ENCODE results near the gene RPL10.
A peak's percentile ranks its signal among the peaks of the same experiment; 100 is the strongest.

The RPL10 gene

DNA sequence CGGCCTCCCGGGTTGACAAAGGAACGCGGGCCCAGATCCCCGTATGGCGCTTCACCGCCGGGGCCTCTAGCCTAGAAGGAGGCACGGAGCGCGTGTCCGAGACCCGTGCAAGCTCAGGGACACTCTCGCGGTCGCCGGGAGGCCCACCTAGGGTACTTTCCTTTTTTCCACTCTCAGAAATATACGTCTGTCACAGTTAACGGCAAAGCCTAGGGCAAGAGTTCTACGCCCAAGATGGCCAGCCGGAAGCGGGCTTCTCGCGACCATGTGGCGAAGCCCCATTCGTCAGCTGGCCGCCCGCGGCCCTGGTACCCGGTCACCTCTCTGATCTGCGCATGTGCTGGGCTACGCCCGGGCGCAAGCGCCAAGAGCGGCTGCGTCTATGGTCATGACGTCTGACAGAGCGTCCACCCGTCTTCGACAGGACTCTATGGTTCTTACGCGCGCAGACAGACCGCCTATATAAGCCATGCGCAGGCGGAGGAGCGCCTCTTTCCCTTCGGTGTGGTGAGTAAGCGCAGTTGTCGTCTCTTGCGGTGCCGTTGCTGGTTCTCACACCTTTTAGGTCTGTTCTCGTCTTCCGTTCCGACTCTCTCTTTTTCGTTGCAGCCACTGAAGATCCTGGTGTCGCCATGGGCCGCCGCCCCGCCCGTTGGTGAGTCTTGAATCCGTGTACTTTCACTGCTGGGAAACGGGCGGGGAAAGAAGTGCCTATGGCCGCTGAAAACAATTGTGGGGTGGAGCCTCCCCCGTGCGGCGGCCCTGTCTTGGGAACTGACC lies at the start of gene RPL10:
Gene RPL10, plus strand, starts transcription at position 490 of the 780 bp plus-strand sequence. Its CDS starts 143 bp downstream, at position 633.
- DNase-seq = peak; percentile 72

DNA sequence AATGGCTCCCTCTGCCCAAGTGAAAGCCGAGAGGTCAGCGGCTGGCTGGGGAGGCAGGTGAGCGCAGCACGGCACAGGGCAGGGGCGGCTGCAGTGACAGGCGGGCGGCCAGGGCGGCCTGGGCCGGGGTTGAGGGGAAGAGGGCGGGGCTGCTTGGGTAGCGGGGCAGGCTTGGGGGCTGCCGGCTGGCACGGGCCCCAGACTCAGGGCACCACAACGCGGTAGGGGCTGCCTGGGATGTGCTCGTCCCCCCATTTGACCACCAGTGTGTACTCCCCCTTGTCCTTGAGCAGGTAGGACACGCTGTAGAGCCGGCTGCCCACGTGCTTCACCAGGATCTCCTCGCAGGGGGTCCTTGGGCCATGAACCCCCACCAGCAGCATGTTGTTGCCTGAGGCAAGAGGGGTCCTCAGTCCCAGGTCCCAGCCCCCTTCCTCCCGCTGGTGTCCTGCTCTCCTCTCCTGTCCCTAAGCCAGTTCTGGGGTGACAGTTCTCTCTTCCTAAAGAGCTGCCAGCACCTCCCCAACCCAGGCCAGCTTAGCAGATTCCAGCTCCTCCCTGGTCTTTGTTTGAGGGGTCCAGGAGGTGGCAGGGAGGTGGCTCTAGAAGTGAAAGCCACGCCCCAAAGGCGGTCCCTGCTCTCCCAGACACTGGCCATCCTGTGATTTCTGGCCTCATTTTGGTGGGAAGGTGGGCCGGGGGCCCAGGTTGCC lies 49.4 kb upstream of the RPL10 start:
- DNase-seq = no peak

DNA sequence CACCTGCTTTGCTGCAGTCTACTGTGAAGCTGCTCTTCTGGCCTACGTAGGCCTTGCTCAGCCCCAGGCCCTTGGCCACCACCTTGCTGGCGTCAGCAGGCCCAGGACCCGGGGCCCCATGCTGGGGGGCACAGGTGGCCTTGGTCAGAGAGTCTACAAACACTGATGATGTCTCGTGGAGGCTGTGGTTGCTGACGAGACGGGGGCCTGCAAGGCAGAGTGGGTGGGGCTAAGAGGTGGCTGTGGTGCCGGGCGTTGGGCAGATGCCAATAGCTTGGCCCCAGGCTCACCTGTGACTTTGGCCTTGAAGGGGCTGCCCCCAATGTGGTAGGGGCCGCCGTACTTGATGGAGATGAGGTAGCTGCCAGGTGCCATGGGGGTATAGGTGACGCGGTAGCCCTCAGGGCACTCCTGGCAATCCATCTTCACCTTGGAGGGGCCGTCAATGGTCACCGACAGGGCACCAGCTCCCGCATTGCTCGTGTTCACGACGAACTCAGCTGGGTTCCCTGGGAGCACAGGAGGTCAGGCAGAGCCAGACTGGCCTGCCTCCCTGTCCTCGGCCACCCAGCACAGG lies 48.7 kb upstream of the RPL10 start:
- no peak for DNase-seq

DNA sequence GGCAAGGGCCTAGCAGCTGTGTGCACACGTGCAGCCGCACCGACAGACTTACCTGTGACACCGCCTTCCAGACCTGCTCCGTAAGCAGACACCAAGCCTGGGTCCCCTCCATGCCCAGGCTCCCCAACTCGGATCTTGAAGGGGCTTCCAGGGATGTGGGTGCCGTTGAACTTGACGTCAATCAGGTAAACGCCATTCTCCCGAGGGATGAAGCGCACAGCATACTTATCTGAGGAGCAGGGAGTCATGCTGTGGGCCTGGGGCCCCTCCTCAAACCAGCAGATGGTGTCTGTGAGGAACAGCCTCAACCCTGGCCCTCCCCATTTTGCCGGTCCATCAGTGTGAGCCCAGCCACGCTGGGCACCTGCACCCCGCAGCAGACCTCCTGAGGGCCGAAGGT lies 48.2 kb upstream of the RPL10 start:
- no peak for DNase-seq

DNA sequence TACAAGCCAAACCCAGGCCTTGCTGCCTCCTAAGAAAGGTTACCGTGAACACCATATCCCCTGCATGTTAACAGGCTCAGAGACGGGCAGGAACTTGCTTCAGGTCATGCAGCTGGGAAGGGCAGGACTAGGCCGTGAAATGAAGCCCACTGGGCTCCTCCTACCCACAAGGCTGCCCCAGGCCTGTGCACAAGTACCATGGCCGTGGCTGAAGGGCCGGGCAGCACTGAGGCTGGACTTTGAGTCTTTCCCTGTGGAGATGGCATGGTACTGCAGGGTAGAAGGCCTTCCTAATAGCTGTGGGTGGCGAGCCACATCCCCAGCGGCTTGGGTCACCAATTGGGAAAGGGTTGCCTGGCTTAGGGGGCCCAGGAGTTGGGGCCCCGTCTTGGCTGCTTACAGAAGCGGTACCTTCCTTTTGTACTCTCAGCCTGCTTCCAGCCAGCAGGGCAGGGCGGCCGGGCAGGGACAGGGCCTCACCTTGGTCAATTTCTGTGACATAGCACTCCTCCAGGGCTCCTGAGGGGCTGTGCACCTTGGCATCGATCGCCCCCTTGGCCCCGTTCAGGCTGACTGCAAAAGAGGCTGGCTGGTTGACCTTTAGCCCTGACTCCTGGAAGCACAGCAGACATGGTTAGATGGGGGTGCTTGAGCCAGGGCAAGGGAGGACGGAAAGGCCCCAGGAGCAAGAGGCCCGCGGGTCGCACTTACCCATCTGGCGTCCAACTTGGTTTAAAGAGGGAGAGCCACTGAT lies 47.6 kb upstream of the RPL10 start:
- DNase-seq = no peak

DNA sequence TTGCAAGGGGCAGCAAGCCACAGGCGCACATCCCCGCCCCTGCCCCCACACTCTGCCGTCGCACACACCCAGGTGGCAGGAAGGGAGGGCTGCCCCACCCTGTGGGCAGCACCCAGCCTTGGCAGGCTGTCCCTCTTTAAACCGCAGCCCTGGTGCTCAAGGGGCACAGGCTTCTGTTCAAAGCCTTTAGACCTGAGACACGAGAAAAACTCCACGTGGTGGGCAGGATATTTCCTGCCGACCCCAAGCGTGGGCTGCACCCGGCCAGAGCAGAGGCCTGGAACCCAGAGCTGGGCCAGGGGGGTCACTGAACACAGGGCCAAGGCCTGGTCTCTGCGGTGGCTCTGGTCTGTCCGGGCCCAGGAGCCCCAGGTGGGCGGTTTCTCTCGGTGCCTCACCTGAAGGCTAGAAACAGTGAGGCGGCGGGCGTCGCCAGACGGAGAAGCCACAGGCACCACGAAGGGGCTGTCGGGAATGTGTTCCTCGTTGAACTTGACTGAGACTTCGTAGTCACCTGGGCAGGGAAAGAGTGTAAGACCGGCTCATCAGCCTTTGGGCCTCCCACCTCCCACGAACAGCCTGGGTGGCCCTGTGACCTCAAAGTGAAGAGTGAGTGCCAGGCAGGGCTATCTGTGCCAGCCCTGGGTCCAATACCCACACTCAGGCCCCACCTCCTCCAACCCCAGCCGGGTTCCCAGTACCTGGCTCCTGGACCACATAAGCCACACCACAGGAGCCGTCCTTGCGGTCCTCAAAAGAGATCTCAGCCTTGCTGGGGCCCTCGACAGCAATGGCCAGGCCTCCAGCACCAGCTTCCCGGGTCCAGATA lies 46.8 kb upstream of the RPL10 start:
- DNase-seq = no peak

DNA sequence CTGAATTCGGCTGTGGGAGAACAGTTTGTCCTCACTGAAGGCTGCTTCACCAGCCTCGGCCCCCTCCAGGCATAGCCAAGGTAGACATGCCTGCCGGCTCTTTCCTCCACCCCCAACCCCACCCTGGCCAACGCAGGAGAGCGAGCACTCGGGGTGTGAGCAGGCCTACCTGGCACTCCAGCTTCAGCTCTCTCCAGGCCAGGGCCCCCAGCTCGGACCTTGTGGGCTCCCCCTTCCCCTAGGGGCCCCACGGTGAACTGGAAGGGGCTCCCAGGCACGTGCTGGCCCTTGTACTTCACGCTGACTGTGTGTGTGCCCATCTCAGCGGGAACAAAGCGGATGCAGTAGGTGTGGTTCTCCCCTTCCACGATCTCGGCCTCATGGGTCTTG lies 46.2 kb upstream of the RPL10 start:
- no peak for DNase-seq

DNA sequence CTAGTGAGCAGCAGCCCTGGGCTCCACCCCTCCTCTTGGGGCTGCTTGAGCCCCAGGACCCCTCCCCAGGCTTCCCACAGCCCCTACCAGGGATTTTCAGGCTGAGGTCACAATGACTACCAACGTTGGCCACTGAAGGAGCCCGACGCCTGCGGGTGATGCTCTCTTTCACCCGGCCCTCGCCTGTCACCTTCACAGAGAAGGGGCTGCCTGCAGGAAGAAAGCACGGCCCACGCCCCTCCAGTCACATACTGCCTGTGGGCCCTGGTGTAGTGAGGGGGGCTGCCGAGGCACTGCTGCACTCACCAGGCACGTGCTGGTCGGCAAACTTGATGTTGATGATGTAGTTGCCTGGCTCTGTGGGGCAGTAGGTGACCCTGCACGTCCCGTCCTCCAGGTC lies 45.7 kb upstream of the RPL10 start:
- DNase-seq = no peak

DNA sequence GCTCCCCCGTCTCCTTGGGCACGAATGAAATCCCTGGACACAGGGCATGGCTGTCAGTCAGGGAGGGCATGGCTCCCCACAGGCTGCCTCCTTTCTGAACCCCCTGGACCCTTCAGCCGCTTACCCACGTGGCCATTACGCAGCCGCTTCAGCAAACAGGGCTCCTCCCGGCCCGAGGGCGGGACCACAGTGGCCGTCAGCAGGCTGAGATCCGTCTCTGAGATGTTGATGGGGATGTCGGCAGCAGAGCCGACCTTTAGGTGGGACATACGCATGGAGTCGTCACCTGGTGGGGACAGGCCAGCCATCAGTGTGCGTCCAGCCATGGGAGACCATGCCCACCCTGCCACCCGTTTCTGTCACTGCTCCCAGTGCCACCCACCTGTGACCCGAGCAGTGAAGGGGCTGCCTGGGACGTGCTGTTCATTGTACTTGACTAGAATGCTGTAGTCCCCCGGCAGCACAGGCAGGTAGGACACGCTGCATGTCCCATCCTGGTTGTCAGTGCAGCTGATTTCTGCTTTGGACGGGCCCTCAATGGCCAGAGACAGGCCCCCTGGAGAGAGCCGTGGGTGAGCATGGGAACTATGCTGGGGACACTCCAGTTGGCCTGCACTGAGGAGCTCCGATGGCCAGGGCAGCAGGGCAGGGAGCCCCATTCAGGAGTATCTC lies 44.9 kb upstream of the RPL10 start:
- no peak for DNase-seq

DNA sequence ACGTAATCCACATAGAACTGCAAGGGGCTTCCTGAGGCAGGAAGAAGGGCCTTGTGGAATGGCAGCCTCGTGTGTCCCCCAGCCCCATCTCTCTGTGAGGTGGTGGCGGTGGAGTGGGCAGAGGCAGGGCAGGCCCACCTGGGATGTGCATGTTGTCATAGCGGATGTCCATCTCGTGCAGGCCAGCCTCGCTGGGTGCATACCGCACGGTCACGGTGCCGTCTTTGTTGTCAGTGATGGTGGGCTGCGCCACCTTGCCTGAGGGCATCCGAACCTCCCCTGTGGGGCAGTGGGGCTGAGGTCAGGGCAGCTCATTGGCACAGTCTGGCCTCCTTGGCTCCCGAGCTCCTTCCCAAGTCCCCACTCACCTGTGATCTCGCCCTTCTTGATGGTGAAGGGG lies 44.2 kb upstream of the RPL10 start:
- no peak for DNase-seq

DNA sequence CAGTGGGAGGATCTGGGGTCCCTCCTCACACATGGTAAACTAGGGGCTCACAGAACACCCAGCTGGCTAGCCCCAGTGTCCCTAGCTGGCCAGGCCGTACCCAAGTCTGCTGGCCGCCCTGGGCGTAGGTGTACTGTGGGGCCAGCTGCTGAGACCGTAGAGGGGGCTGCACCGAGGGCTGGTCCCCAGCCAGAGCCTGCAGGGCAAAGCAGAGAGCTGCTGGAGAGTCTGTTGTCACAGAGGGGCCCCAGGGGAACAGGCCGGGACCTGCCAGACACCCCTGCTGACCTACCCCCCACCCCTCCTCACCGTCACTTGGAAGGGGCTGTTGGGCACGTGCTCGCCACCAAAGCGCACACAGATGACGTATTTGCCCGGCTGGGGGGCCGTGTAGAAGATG lies 43.7 kb upstream of the RPL10 start:
- no peak for DNase-seq

DNA sequence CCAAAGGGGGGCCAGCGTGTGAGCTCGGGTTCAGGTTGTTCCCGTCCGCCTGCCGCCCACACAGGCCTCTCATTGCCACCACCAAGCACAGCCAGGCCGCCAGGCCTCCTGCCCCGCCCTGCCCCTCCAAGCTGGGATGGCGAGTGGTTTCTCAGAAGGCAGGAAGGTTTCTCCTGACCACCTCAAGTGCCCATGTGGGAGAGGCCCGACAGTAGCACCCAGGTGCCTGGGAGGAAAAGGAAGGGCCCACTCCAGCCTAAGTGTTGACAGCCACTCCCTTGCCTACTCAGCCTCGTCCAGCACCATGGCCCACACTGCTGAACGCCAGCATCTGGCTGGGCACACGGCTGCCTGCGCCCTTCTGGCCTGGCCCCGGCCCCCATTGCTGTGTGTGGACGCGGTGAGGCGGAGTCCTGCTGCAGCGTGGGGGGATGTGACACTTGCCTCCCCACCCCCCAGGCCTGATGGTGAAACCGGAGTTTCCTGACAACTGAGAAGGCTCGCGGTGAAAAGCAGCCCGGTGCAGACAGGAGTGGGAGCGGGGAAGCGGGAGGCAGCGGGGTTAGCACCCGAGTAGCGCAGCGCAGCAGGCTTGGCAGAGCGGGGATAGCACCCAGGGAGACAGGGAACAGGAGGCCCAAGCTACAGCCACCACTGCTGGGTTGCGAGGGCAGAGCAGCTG lies 42.9 kb upstream of the RPL10 start:
- DNase-seq = no peak

DNA sequence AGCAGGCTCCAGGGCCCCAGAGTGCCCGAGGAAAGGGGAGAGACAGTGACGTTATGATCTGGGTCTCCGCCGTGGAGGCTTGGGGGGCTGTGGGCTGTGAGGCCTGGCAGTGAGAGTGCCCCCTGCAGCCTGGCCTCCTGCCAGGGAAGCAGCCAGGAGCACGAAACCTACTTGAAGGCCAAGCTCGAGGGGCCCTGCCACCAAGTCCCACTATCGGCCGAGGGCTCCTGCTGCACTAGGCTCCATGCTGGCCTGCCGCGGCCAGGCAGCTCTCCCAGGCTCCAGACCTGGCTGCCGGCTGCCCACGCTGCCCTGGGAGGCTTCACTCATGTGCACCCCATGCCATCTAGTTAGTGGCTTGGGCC lies 42.4 kb upstream of the RPL10 start:
- no peak for DNase-seq

DNA sequence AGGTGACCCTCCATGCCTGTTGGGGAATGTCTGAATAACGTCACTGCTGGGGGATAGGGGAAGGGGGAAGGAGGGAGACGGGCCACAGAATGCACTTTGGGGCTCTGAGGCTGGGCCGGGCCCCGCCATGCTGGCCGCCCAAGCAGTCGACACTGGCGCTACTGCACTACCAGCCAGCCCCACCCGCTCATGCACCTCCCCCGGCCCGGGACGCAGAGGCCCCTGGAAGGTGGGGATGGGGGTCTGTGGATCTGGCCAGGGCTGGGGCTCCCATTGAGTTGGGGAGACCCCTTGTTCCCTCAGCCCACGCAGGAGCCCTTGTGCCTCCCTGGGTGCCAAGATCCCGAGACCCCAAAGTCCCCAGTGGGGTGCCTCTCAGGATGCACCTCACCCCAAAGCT lies 41.6 kb upstream of the RPL10 start:
- DNase-seq = no peak

DNA sequence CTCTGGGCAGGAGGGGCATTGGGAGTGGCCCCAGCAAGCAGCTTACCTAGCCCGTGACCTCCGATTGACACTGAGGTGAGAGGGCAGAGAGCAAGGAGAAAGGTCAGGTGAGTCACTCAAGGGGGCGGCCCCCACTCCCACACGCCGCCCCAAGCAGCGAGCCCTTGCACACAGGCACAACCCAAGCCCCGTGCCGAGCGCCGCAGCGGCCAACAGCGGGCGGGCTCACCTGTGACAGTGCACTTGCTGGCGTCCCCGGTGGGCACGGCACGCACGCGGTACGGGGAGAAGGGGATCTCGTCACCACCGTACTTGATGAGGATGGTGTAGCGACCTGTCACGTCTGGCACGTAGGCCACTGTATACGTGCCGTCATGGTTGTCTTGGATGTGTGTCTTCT lies 41.0 kb upstream of the RPL10 start:
- DNase-seq = no peak

DNA sequence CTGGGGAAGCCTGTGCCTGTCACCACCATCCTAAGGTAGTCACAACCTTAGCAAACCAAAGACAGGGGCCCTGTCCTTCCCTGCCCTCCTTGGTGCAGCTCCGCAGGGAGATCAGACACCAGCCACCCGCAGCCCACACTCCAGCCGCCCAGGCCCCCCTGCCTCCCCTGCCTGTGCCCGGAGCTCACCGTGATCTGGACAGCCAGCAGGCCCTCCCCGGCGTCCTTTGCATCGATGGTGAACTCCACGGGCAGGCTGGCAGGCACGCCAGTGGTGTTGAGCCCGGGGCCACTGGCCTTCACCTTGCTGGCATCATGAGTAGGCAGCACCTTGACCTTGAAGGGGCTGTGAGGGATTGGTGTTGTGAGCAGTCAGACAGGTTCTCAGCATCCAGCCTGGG lies 40.2 kb upstream of the RPL10 start:
- no peak for DNase-seq

DNA sequence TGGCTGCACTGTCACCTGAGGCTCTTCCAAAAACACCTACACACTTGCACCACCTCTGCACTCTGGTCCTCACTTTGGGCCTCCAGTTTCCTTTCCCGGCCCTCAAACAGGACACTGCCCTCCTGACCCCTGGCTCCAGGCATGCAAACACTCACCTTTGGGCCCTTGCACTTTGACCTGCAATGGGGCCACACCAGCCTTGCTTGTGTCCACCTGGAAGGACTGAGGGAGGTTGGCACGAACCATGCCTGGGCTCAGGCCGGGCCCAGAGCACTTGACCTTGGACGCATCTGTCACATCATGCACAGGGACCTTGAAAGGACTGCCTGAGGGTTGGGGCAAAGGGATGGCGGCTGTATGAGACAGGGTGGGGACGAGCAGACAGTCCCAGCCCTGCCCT lies 39.3 kb upstream of the RPL10 start:
- no peak for DNase-seq

DNA sequence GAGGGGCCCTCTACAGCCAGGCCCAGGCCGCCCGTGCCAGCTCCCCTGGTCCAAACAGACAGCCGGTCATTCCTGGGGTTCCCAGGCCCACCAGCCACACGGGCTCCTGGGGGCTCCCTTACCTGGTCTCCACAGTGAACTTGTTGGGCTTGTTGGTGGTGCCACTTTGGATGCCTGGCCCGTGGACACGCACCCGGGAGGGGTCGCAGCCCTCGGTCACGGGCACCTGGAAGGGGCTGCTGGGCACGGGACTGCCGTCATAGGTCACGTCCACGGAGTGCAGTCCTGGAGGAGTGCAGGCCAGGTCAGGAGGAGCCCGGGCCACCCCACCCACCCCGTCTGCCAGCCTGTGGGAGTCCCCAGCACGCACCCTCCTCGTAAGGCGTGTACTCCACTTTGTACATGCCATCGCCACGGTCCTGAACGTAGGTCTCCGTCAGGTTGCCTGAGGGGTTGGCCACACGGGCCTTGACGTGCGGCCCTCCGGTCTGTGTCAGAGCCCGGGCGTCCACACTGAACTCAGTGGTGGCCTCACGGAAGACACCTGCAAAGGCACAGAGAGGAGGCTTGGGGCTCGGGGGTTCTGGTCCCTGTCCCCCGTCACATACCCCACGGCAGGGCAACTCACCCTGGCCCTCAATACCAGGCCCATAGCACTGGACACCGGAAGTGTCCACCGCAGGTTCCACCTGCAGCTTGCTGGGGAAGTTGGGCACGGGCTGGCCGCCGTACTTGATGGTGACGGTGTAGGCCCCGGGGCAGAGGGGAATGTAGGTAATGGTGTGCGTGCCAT lies 38.6 kb upstream of the RPL10 start:
- no peak for DNase-seq

DNA sequence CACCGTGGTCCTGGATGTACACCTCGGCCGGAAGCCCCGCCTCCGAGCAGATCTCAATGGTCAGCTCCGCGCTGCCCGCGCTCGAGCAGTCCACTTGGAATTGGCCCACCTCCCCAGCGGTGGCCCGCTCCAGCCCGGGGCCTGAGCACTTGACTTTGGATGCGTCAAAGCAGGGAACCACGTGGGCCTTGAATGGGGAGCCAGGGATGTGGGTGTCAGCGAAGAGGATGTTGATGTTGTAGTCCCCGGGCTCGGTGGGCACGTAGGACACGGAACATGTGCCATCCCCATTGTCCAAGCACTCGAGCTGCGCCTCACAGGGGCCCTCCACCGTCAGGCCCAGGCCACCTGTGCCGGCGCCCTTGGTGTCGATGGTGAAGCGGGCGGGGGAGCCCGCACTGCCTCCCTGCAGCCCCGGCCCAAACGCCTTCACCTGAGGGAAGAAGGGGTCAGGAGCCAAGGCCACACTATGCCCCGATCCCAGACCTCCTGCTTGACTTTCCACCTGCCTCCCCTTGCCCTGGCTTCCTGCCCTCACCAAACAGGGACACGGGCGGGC lies 37.9 kb upstream of the RPL10 start:
- no peak for DNase-seq

DNA sequence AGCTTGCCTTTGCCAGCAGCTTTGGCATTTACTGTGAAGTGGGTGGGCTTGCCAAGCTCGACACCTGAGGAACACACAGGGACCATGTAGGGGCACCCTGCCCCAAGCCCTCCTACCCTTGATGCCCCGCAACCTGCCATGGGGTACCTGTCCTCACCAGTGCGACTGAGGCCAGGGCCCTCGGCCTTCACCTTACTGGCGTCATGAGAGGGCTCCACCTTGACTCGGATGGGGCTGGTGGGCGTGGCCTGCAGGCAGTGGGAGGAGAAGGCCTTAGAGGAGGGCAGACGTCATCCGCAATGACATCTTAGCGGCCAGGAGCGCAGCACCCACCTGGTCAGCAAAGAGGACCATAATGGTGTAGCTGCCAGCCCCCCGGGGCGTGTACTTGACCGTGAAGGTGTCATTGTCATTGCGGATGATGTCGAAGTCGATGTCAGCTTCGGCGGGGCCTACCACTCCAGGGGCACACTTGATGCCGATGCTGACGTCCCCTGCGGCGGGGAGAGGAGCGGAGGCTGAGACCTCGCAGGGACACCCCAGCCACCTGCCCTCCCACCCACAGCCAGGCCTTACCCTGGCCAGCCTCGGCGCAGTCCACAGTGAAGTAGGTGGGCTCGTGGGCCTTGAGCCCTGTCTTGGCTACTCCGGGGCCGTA lies 36.0 kb upstream of the RPL10 start:
- no peak for DNase-seq
